HUES6 (cell line): Measurements from ENCODE around the gene GLI3.
A peak's percentile ranks its signal among the peaks of the same experiment; 100 is the strongest.

Experiments
- H3K27ac ChIP-seq: 2 replicates; pipeline ENCODE4 v1.7.0; 2013; ENCODE audit warnings: low read depth, mild to moderate bottlenecking, low read length, inconsistent platforms
- H3K27me3 ChIP-seq: 2 replicates; pipeline ENCODE4 v1.6.1; 2013; ENCODE audit warnings: low read length; ENCODE audit not compliant: control insufficient read depth, insufficient read depth
- H3K36me3 ChIP-seq: 2 replicates; pipeline ENCODE4 v1.6.1; 2013; ENCODE audit warnings: low read length; ENCODE audit not compliant: control insufficient read depth, insufficient read depth
- H3K4me1 ChIP-seq: 2 replicates; pipeline ENCODE4 v1.6.1; 2013; ENCODE audit warnings: low read length; ENCODE audit not compliant: control insufficient read depth, insufficient read depth
- H3K4me3 ChIP-seq: 2 replicates; pipeline ENCODE4 v1.5.1; 2013; ENCODE audit warnings: low read depth, low read length
- H3K9ac ChIP-seq: one replicate; pipeline ENCODE4 v1.6.1; 2013; ENCODE audit warnings: mild to moderate bottlenecking, low read length
- H3K9me3 ChIP-seq: 2 replicates; pipeline ENCODE4 v1.6.1; 2013; ENCODE audit warnings: low read depth, low read length; ENCODE audit not compliant: control insufficient read depth, insufficient read depth

Gene GLI3

GRCh38 chr7:42125321-42125720 lies 111.7 kb downstream of the GLI3 start:
- H3K36me3 ChIP-seq, result no peaks in the 10 kb centered on the region
- H3K27me3 ChIP-seq, result no peaks in the 10 kb centered on the region
- H3K9ac ChIP-seq, result no peak overlapping the region
- no peak overlapping the region for H3K4me3 ChIP-seq
- H3K4me1 ChIP-seq, result no peaks in the 10 kb centered on the region
- H3K27ac ChIP-seq, result no peak overlapping the region
- no peaks in the 10 kb centered on the region for H3K9me3 ChIP-seq

- Histone ChIP-seq H3K4me1 (no peaks in the 10 kb centered on the region), H3K36me3 (no peaks in the 10 kb centered on the region), H3K27ac (no peak overlapping the region), H3K9me3 (no peaks in the 10 kb centered on the region), H3K27me3 (no peaks in the 10 kb centered on the region), H3K9ac (no peak overlapping the region), H3K4me3 (no peak overlapping the region)
Measured at GRCh38 chr7:42123716-42124115, 113.3 kb downstream of the GLI3 start.

- no peak overlapping the region for H3K4me3 ChIP-seq
- H3K27ac ChIP-seq, result no peak overlapping the region
- H3K36me3 ChIP-seq, result no peaks in the 10 kb centered on the region
- no peaks in the 10 kb centered on the region for H3K9me3 ChIP-seq
- no peaks in the 10 kb centered on the region for H3K27me3 ChIP-seq
- no peak overlapping the region for H3K9ac ChIP-seq
- no peaks in the 10 kb centered on the region for H3K4me1 ChIP-seq
Measured at GRCh38 chr7:42120191-42120590, 116.8 kb downstream of the GLI3 start.

- no peaks in the 10 kb centered on the region for H3K36me3 ChIP-seq
- no peaks in the 10 kb centered on the region for H3K9me3 ChIP-seq
- H3K27me3 ChIP-seq, result no peaks in the 10 kb centered on the region
- H3K9ac ChIP-seq, result no peak overlapping the region
- H3K27ac ChIP-seq, result no peak overlapping the region
- H3K4me3 ChIP-seq, result no peak overlapping the region
- no peaks in the 10 kb centered on the region for H3K4me1 ChIP-seq
Measured at GRCh38 chr7:42117201-42117600, 119.8 kb downstream of the GLI3 start.

- no peaks in the 10 kb centered on the region for H3K9me3 ChIP-seq
- no peaks in the 10 kb centered on the region for H3K4me1 ChIP-seq
- H3K9ac ChIP-seq, result no peak overlapping the region
- no peaks in the 10 kb centered on the region for H3K36me3 ChIP-seq
- H3K27ac ChIP-seq, result no peak overlapping the region
- H3K27me3 ChIP-seq, result no peaks in the 10 kb centered on the region
- H3K4me3 ChIP-seq, result no peak overlapping the region
Measured at GRCh38 chr7:42115795-42116194, 121.2 kb downstream of the GLI3 start.

GRCh38 chr7:42110333-42110732 lies 126.7 kb downstream of the GLI3 start:
- Histone ChIP-seq H3K27me3 (no peaks in the 10 kb centered on the region), H3K9ac (no peak overlapping the region), H3K27ac (no peak overlapping the region), H3K9me3 (no peaks in the 10 kb centered on the region), H3K4me3 (no peak overlapping the region), H3K36me3 (no peaks in the 10 kb centered on the region), H3K4me1 (peaks cover 39% of the 10 kb centered on the region)

- no peaks in the 10 kb centered on the region for H3K27me3 ChIP-seq
Measured at GRCh38 chr7:42108803-42109528, 128.0 kb downstream of the GLI3 start.

GRCh38 chr7:42107484-42108240 lies 129.3 kb downstream of the GLI3 start:
- Histone ChIP-seq H3K9ac (peak overlapping the region; percentile 28), H3K27me3 (no peaks in the 10 kb centered on the region), H3K9me3 (no peaks in the 10 kb centered on the region), H3K4me1 (peaks cover 45% of the 10 kb centered on the region), H3K36me3 (no peaks in the 10 kb centered on the region), H3K4me3 (0 out of 2 replicates have a peak overlapping the region, but pooled peaks have one; percentile 1), H3K27ac (no peak overlapping the region; the same call in 1 of the 2 replicates)

More at GRCh38 chr7:42108803-42109528, 128.0 kb downstream of the GLI3 start:
- H3K9ac ChIP-seq, result no peak overlapping the region
- no peak overlapping the region for H3K4me3 ChIP-seq
- peaks cover 39% of the 10 kb centered on the region for H3K4me1 ChIP-seq
- H3K9me3 ChIP-seq, result no peaks in the 10 kb centered on the region
- no peaks in the 10 kb centered on the region for H3K36me3 ChIP-seq
- H3K27ac ChIP-seq, result no peak overlapping the region

GRCh38 chr7:42106562-42106961 lies 130.4 kb downstream of the GLI3 start:
- Histone ChIP-seq H3K36me3 (no peaks in the 10 kb centered on the region), H3K4me1 (peaks cover 45% of the 10 kb centered on the region), H3K9me3 (no peaks in the 10 kb centered on the region), H3K27me3 (no peaks in the 10 kb centered on the region), H3K27ac (no peak overlapping the region), H3K4me3 (no peak overlapping the region), H3K9ac (no peak overlapping the region)

- Histone ChIP-seq H3K27ac (no peak overlapping the region), H3K4me1 (peaks cover 45% of the 10 kb centered on the region), H3K4me3 (no peak overlapping the region), H3K27me3 (no peaks in the 10 kb centered on the region), H3K9me3 (no peaks in the 10 kb centered on the region), H3K9ac (no peak overlapping the region), H3K36me3 (no peaks in the 10 kb centered on the region)
Measured at GRCh38 chr7:42105554-42106358, 131.3 kb downstream of the GLI3 start.

- no peak overlapping the region for H3K4me3 ChIP-seq
- H3K4me1 ChIP-seq, result peaks cover 45% of the 10 kb centered on the region
- no peak overlapping the region for H3K27ac ChIP-seq
- no peak overlapping the region for H3K9ac ChIP-seq
- no peaks in the 10 kb centered on the region for H3K9me3 ChIP-seq
- H3K36me3 ChIP-seq, result no peaks in the 10 kb centered on the region
- no peaks in the 10 kb centered on the region for H3K27me3 ChIP-seq
Measured at GRCh38 chr7:42104694-42105093, 132.3 kb downstream of the GLI3 start.
